ENCODE results near the gene CR1.
A peak's percentile ranks its signal among the peaks of the same experiment; 100 is the strongest.
"Not testable (repeated sequence)": the region's sequence is repeated elsewhere in the genome, so short reads cannot be mapped to it uniquely, and the experiment has no call there.

Gene CR1

DNA sequence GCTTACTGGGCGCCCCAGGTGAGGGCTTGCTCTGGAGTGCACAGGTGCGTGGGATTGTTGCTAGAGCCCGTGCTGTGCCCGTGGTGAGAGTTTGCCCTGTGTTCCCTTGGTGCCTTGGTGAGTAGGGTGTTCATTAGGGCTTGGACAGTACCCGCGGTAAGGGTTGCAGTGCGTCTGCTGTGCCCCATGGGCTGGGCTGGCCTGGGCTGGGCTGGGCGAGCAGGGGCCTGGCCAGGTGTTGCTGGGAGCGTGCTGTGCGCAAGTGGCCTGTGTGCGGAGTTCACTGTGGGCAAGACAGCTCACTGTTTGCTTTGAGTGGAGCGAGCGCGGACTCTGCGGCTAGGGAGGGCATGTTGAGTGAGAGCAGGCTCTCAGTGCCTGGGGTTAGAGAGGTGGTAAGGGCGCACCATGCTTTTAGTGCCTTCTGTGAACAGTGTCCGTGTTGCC is 149.7 kb downstream of the CR1 start:
- no peak for DNase-seq

DNA sequence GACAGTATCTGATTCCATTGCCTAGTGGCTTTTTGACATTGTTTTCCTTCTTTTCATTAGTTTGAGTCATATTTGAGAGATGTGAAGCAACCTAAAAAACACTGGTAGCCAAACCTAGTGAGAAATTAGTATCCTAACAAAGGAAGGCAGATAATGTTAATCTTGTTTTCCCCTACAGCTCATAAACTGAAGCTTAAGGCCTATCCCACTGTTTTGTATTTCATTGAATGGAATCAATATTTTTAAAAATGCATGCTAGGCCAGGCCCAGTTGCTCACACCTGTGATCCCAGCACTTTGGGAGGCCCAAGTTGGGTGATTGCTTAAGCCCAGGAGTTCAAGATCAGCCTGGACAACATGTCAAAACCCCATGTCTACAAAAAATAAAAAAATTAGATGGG is 150.2 kb downstream of the CR1 start:
- DNase-seq, result no peak

DNA sequence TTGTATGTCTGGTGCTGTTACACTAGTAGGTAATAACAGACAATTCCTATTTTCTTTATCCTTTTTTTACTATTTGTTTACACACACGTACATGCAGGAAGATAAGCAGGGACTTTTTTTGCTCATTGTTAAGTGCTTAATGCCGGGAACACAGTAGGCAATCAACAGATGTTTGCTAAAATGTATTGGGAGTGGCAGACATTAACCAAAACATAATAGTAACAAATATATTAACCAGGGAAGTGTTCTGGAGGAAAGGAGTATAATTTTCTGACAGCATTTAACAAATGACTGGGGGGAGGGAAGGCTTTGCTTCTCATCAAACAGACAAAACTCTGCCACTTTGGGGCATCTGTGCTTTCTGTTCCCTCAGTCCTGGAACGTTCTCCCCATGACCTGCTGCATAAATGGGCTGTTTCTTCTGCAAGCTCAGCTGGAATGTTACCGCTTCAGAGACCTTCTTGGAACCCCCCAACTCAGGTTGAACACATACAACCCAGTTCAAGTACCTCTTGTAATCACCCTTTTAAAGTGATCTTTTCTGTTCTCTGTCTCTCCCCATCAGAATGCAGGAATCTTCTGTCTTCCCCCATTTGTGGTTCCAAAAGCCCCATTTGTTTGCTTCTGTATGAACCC is 151.1 kb downstream of the CR1 start:
- no peak for DNase-seq

DNA sequence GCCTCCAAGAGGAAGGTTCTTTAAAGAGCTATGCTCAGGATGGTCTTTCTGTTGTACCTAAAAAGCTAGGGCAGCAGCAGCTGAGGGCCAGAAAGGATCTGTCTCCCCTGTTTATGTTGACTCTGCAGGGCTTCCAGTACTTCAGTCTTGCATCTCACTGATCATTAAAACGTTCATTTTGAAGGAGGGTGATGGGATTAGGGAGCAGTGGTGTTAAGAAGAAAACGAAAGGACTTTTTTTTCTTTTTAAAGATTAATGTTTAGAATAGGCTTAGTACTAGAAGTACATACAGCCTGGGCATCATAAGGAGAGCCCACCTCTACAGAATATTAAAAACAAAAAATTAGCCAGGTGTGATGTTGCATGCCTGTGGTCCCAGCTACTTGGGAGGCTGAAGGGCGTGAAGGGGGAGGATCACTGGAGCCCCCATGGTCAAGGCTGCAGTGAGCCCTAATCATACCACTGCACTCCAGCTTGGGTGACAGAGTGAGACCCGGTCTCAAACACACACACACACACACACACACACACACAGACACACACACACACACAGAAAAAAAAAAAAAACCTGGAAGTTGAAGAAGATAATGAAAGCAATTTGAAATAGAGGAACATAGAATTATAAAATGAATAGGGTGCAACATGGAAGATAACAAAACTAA is 151.8 kb downstream of the CR1 start:
- DNase-seq, result no peak

DNA sequence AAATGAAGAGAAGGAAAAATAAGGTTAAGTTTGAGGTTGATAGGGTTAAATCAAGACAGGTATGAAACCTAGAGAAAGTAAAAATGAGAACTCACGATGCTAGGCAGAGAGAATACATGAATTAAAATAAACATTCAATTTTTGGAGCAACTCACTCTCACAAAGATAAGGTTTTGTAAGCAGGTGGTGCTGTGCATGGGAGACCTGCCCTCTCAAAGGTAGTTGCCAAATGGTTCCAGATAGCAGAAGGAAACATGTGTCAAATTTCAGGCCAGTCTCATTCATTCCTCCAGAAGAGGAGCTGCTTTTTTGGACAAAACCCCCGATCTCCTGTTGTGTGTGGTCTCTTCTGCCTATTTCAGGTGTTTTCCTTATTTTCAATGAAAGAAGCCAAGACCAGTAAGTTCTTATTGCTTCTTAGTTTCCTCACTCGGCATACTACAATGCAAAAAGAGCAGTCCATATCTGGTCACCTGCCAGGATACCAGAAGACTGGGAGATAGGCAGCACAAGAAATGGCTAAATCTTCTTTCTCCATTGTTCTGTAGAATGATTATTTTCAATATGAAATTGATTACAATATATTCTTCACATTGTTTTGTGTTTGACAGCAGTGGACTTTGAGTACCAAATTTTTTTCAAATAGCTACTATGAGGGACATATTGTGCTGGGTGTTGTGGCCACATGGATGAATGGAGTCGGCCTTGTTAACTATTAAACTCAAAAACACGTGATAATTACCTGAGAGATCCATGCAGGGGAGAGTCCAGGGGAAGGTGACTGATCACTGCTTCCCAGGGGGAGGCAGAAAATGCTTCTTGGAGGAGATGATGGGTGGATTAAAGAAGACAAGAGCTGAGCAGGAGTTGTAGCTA is 152.6 kb downstream of the CR1 start:
- DNase-seq, result no peak

DNA sequence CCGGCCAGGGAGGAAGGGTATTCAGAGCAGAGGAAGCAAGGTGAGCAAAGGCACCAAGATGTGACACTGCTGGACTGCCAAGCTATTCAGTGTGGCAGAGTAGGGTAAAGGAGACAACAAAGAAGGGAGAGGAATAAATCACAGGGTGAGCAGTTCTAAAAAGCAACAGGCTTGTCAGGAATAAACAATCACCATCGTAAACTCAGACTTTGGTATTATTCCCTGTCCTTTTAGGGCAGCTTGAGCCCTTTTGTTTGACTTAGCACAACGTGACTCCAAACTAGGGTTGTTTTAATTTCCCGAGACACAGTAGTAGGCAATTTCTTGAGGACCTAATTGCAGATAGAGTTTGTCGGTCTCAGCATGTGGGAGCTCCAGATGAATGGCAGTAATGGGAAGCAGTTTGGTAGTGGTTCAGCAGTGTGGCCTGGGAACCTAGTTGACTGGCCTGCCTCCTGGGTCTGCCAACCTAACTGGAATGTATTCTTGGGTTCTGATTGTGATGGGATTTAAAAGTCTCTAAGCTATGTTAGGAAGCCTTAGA is 153.3 kb downstream of the CR1 start:
- DNase-seq, result no peak

DNA sequence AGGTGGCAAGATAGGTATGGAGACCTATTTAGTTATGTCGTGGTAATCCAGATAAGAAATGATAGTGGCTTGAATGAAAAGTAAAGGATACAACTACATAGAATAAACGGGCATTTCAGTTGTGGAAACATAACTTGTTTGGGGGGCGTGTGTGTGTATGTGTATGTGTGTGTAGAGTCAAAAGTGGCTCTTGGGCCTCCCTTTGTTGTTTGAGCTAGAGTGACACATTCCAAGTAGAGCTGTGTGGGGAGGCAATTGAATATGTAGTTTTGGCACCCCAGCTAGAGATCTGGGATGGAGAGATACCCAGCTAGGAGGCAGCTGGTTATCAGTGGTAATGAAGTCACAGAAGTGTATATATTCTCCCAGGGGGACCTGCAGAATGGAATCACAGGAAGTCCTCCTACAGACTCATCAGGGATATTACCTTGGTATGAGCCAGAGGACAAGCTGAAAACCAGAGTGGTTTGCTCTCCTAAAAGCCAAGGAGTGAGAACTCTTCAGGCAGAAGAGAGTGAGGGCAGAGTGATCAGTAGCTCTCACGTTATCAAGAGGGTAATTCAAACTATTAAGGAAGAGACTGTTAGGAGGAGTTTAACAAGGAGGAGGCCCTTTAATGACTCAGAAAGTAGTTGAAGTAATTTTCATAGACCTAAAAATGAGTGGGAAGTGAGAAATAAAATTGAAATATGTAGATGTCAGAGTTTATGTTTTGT is 154.1 kb downstream of the CR1 start:
- no peak for DNase-seq

DNA sequence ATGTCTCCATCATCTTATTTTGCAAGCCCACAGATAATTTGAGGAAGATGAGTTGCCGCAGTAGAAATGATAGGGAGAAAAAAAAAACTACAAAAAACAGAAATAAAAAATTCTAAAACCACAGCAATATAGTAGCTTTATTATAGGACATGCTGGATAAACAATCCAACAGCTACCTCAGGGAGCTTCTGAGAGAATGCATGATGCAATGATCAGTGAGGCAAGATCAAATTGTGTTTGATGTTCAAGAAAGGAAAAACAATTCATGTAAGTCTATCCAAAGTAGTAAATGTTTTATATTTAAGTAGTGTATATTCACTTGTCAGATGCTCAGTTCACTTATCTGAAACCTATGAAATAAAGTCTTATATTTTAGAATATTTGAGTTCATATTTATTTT is 155.6 kb downstream of the CR1 start:
- no peak for DNase-seq

DNA sequence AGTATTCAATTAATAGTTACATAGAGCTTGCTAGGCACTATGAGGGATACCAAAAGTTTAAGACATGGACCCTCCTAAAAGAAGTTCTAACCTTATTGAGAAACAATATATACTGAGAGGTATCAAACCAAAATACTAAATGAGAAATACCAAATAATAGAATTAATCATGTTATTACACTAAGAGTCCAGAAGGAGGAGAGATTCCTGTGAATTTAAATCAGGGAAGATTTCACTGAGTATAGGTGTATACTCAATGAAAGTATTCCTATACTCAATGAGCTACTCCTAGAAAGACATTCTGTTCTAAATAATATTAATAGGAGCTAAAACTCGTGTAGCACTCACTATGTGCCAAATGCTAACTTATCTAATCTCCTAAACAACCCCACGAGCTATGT is 158.4 kb downstream of the CR1 start:
- DNase-seq, result no peak

DNA sequence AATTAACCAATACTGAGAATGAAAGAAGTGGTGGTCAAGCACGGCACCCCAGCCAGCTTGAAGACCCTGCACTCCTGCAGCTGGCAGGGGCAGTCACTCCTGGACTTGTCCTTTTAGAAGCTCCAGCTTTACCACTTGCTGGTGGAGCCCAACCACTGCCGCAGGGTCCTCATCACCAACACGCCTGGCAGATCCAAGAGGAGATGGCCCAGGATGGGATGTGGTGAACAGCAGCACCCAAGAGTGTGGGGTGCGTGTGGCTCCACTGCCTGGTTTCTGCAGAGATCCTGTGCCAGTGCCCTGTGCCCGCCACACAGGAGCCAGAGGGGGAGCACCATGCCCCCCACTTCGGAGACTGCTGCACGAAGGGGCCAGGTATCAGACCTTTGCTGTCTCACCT is 162.5 kb downstream of the CR1 start:
- DNase-seq, result no peak

DNA sequence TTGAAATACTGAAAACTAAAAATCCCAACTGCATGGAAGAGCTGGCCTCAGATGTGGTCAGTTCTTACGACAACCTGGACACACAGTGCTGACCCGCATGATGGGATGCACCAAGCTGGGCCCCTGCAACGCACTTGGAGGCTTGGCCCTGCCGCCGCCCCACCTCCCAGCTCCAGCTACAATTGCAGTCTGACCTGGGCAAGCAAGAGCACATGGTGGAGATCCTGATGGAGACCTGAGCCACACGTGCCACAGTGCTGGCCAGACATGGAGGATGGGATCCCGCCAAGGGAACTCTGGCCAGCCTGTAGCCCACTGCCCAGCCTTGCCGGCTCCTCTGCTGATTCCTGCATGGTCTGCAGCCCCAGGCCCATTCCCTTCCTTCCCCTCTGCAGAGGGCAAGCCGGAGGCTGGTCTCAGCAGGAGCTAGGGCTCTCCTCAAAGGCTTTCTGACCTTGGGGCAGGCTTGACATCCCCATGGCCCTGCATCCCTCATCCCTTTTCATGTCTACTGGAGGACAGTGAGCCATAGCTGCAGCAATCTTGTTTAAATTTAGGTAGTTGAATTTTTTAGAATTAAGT is 163.0 kb downstream of the CR1 start:
- DNase-seq, result no peak

DNA sequence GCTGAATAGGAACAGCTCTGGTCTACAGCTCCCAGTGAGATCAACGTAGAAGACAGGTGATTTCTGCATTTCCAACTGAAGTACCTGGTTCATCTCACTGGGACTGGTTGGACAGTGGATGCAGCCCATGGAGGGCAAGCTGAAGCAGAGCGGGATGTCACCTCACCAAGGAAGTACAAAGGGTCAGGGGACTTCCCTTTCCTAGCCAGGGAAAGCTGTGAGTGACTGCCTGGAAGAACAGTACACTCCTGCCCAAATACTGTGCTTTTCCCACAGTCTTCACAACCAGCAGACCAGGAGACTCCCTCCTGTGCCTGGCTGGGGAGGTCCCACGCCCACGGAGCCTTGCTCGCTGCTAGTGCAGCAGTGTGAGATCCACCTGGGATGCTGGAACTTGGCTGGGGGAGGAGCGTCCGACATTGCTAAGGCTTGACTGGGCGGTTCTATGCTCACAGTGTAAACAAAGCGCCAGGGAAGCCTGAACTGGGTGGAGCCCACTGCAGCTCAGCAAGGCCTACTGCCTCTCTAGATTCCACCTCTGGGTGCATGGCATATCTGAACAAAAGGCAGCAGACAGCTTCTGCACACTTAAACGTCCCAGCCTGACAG is 163.7 kb downstream of the CR1 start:
- no peak for DNase-seq

DNA sequence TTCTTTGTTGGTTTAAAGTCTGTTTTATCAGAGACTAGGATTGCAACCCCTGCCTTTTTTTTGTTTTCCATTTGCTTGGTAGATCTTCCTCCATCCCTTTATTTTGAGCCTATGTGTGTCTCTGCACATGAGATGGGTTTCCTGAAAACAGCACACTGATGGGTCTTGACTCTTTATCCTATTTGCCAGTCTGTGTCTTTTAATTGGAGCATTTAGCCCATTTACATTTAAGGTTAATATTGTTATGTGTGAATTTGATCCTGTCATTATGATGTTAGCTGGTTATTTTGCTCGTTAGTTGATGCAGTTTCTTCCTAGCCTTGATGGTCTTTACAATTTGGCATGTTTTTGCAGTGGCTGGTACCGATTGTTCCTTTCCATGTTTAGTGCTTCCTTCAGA is 165.5 kb downstream of the CR1 start:
- DNase-seq, result not testable (repeated sequence)

DNA sequence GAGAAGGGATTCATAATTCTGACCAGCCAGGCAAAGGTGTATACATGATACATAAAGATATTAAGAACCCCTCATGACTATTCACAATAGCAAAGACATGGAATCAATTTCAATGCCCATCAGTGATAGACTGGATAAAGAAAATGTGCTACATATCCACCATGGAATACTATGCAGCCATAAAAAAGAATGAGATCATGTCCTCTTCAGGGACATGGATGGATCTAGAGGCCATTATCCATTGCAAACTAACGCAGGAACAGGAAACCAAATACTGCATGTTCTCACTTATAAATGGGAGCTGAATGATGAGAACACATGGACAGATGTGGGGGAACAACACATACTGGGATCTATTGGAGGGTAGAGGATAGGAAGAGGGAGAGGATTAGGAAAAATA is 170.4 kb downstream of the CR1 start:
- DNase-seq, result no peak

DNA sequence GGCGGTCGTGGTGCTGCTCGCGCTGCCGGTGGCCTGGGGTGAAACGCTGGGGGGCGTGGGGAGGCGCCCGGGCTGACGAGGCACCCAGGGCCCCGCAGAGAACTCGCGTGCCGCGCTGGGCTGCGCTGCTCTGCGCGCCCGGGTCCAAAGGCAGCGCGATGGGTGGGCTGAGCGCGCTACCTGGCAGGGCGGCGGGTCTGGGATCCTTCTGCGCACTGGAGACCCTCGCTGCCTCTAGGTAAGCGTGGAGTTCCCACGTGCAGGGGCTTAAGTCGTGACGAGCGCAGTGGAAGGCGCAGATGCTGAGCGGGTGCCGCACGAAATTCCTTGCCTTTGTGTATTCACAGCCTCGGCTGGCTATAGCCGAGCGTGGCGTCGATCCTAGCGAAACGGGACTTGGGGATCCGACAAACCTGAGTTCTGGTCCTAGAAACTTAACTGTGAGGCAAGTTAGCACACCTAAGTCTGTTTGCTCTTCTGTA is 173.6 kb downstream of the CR1 start:
- no peak for DNase-seq

DNA sequence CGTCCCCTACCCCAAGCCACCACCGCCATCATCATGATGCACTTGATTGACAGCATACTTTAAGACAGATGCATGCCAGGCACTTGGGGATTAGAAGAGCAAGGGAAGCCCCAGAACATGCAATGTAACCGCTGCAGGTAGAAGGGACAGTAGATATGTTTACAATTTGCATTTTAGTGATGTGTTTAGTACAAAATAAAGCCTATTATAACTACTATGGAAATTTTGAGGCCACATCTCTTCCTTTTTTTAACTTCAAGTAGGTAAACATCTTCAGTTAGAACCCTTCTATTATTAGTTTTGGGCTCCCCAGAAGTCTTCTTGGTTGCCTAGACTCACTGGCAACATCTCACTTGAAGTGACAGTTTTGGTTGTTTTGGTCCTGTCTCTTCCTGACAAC is 174.2 kb downstream of the CR1 start:
- no peak for DNase-seq

DNA sequence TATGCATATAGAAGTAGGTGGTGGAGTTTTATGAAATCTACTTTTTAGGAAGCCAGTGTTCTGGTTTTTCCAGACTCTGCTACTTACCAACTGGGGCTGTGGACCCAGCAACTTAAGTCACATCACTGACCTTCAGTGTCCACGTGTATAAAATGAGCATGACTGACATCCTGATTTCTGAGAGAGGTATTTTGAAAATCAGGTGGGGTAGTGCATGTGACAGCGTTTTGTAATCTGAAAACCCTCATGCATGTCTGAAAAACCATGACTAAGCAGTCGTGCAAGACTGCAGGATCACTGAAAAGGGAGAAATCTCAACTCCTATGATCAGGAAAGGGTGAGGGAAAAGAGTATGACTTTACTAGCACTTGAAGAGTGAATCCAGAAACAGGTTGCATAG is 175.0 kb downstream of the CR1 start:
- DNase-seq, result no peak

DNA sequence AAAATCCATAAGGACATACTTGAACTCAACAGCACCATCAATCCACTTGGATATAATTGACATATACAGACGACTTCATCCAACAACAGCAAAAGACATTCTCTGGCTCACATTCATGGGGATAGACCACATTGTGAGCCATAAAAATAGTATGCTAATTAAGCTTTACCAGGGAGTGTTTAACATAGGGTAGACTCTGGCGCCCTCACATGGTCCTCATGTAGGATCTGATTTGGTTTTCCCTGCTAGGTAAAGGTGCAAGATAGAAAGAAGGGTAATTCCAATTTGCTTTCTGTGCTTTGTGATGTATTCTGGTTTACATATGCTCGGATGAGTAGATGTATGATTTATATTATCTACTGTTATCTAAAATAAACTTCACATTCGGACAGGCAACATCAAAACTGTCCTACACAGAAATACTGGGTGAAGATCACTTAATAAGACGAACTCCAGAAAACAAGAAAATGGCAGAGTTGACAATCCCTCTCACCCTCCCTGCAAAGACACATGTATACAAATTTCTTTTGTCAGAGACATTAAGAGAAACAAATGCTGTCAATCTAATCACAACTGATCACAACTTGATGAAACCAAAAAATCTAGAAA is 176.7 kb downstream of the CR1 start:
- DNase-seq, result peak; percentile 1 to 11

DNA sequence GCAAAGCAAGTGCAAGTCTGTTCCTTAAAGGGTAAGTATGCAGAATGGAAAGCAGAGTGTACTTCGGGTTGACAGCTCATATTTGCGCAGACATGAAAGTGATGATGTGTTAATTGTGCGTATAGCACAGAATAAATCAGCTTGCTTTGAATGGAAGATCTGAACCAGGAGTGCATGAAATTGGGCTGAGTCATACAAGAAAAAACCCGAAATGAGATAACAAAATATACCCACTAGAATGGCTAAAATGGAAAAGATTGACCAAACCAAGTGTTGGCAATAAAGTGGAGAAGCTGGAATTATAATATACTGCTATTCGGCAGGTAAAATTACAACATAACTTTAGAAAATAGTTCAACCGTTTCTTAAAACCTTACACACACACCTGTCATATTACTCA is 177.4 kb downstream of the CR1 start:
- DNase-seq, result no peak

DNA sequence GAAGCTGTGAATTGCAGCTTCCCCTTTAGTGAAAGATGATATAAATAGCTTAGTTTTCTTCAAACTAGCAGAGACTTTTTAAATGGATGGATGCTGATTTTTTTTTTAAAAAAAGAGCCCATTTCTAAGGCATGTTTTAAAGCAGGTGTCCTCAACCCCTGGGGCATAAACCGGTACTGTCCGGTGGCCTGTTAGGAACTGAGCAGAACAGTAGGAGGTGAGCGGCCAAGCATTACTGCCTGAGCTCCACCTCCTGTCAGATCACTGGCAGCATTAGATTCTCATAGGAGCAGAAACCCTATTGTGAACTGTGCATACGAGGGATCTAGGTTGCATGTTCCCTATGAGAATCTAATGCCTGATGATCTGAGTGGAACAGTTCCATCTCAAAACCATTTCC is 180.2 kb downstream of the CR1 start:
- DNase-seq, result no peak

DNA sequence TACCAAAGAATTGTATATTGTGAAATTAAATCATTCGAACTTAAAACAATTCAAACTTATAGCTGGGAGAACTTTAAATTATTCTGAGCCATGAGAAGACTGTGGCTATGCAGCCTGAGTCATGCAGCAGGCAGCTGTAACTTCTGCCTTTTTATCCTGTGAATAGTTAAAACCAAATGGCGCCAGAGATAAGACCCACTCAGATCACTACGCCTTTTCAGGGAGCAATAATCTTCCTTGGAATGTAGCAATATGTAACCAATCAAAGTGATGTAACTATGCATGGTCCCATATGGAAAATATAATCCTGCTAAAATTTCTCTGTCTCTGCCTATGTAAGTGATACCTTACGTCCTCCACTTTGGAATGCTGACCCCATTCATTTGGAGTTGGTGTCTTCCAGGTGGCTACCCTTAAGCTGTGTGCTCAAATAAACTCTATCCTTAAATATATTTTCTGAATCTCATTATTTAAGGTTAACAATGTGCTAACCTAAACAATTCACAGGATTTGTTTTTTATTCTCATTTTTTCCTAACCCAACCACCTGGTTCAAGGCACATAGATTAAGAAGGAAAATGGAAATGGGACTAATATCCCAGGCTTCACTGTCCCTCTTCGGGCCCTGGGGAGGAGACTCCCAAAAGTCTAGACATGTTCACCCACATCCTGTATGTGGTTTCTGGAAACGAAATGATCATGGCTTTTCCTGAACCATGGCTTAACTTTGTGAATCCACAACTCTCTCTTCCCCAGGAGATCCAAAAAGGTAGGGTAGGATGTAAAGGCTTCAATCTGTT is 184.8 kb downstream of the CR1 start:
- not testable (repeated sequence) for DNase-seq

Data from NCI-H1930 (cell line).